Endodermal cell (in vitro differentiated cells): Measurements from ENCODE around the gene ADARB1. TPM values are rescaled to one million over a fixed set of nuclear protein-coding genes. Genes with fewer than 3 reads are reported as not detected.

Experiments used
- DNase-seq: peaks from one replicate; pipeline ENCODE4 v3.0.0-alpha.2; 2017
- H3K27ac ChIP-seq: 2 replicates; pipeline ENCODE4 v1.5.1; 2013; ENCODE audit warnings: mild to moderate bottlenecking, low read depth, low read length, moderate library complexity
- H3K27me3 ChIP-seq: 2 replicates; pipeline ENCODE4 v1.6.1; 2013; ENCODE audit warnings: mild to moderate bottlenecking, low read length, moderate library complexity; ENCODE audit not compliant: insufficient read depth, control insufficient read depth, poor library complexity, severe bottlenecking
- H3K36me3 ChIP-seq: 2 replicates; pipeline ENCODE4 v1.7.0; 2013; ENCODE audit warnings: mild to moderate bottlenecking, low read length, moderate library complexity; ENCODE audit not compliant: control insufficient read depth, insufficient read depth
- H3K4me1 ChIP-seq: one replicate; pipeline ENCODE4 v1.7.0; 2013; ENCODE audit warnings: low read length; ENCODE audit not compliant: control insufficient read depth, insufficient read depth
- H3K4me3 ChIP-seq: 2 replicates; pipeline ENCODE4 v1.5.1; 2013; ENCODE audit warnings: mild to moderate bottlenecking, low read length, moderate library complexity
- H3K9ac ChIP-seq: 2 replicates; pipeline ENCODE4 v1.6.1; 2013; ENCODE audit warnings: mild to moderate bottlenecking, low read length, moderate library complexity; ENCODE audit not compliant: poor library complexity, severe bottlenecking; ENCODE audit errors: extremely low read depth
- H3K9me3 ChIP-seq: 2 replicates; pipeline ENCODE4 v1.6.1; 2013; ENCODE audit warnings: mild to moderate bottlenecking, low read length, moderate library complexity; ENCODE audit not compliant: control insufficient read depth
- H3K27ac Mint-ChIP-seq: 2 replicates; pipeline ENCODE4 v1.8.0; 2020; ENCODE audit warnings: mixed read lengths
- H3K27me3 Mint-ChIP-seq: 2 replicates; pipeline ENCODE4 v1.8.0; 2021; ENCODE audit warnings: mild to moderate bottlenecking, mixed read lengths; ENCODE audit not compliant: insufficient read depth
- H3K36me3 Mint-ChIP-seq: 2 replicates; pipeline ENCODE4 v1.8.0; 2020; ENCODE audit warnings: low read depth, mixed read lengths
- H3K4me1 Mint-ChIP-seq: 2 replicates; pipeline ENCODE4 v1.8.0; 2020; ENCODE audit warnings: mixed read lengths
- H3K4me3 Mint-ChIP-seq: 2 replicates; pipeline ENCODE4 v1.8.0; 2020; ENCODE audit warnings: mild to moderate bottlenecking, moderate library complexity, mixed read lengths
- H3K9me3 Mint-ChIP-seq: 2 replicates; pipeline ENCODE4 v1.8.0; 2020; ENCODE audit warnings: mild to moderate bottlenecking, mixed read lengths
- WGBS, 2 experiments: methylation state at CpG; one replicate each; pipeline versions ENCODE4 v1.1.5 to v1.1.7; 2013; ENCODE audit warnings: missing lambda C conversion rate in 2 of 2, mixed read lengths in 1 of 2; ENCODE audit not compliant: insufficient coverage in 1 of 2, insufficient read length in 1 of 2; 5-methylcytosine and 5-hydroxymethylcytosine counted together
- total RNA-seq, 2 donors: library from RNA; stranded (reverse); fragmentation: NEBNext Ultra II Directional in 1 of 2; extraction: Animal tissue kit (Norgen Biotek cat#: 25700) in 1 of 2; gene quantifications; 2 replicates in 1 of 2; 3 replicates in 1 of 2; pipeline ENCODE4 v1.2.1, GENCODE V29; 2021
- TF ChIP-seq, protein P1 (sequence below): fragments of 200-600 bp; sonication (generic); conservative IDR thresholded peaks from 2 replicates; pipeline ENCODE4 v1.5.0; 2021; ENCODE audit warnings: antibody characterized with exemption, mild to moderate bottlenecking

Gene ADARB1
- total RNA-seq, 2 donors from 2014 or later = 11.5 to 20.1 TPM

DNA sequence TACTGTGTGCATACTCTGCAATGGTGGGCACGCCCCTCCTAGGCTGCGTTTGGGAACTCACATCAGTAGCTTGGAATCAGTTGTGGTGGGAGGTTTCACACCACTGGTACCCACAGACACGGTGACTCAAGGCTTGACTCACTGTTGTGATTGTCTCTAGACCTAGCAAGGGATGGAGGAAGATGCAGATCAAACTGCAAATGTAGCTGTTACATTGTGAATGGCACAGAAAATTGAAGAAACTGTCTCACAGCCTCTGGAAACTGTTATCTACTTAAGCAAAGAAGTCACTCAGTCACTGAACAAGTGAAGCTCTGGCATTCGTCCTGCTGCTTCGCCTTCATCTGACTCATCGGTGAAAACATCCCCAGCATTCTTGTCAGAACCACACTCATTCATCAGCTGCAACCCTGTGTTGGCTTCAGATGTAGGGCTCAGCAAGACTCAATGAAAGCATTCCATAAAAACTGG, 153.8 kb downstream of the ADARB1 start:
- no peaks in the 10 kb centered on the region for H3K9me3 Mint-ChIP-seq
- TF ChIP-seq, protein P1, sequence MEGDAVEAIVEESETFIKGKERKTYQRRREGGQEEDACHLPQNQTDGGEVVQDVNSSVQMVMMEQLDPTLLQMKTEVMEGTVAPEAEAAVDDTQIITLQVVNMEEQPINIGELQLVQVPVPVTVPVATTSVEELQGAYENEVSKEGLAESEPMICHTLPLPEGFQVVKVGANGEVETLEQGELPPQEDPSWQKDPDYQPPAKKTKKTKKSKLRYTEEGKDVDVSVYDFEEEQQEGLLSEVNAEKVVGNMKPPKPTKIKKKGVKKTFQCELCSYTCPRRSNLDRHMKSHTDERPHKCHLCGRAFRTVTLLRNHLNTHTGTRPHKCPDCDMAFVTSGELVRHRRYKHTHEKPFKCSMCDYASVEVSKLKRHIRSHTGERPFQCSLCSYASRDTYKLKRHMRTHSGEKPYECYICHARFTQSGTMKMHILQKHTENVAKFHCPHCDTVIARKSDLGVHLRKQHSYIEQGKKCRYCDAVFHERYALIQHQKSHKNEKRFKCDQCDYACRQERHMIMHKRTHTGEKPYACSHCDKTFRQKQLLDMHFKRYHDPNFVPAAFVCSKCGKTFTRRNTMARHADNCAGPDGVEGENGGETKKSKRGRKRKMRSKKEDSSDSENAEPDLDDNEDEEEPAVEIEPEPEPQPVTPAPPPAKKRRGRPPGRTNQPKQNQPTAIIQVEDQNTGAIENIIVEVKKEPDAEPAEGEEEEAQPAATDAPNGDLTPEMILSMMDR = no peak
- Histone ChIP-seq H3K9ac (no peak overlapping the region), H3K4me1 (no peaks in the 10 kb centered on the region), H3K9me3 (no peaks in the 10 kb centered on the region), H3K27ac (no peak overlapping the region), H3K4me3 (no peak overlapping the region), H3K36me3 (no peaks in the 10 kb centered on the region), H3K27me3 (no peaks in the 10 kb centered on the region)
- no peaks in the 10 kb centered on the region for H3K27me3 Mint-ChIP-seq
- H3K36me3 Mint-ChIP-seq = no peaks in the 10 kb centered on the region
- no peak for DNase-seq
- no peak overlapping the region for H3K27ac Mint-ChIP-seq
- WGBS, 2 experiments = 69 to 76% methylated on average over 6 of the region's 6 CpGs
- H3K4me1 Mint-ChIP-seq = no peaks in the 10 kb centered on the region
- no peak overlapping the region for H3K4me3 Mint-ChIP-seq

DNA sequence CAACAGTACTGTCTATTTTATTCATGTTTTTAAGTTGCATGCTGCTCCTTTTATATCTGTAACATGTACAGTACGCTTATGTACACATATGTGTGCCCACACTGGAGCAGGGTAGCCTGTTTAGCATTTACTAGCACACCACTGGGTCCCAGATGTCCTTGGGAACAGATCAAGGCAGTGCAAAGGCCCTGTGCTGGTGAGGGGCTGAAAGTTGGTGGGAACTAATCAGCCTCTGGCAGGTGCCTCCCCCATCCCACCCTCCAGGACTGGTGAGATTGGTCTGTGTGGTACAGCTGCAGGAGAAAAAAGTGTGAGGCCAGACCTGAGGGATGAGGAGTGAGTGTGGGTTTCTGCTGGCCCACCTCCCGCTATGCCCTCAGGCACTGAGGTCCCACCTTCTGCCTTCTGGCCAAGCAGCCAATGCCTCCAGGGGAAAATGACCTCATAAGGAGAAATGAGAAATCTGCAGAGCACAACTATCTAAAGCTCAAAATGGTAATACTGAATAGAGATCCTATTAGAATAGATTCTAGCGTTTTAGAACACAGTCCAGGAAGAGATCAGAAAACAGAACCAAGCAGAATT, 154.4 kb downstream of the ADARB1 start:
- Mint-ChIP-seq H3K4me3 (no peak overlapping the region), H3K36me3 (no peaks in the 10 kb centered on the region), H3K4me1 (no peaks in the 10 kb centered on the region), H3K27ac (no peak overlapping the region), H3K27me3 (no peaks in the 10 kb centered on the region), H3K9me3 (no peaks in the 10 kb centered on the region)
- 92 to 100% methylated on average over 2 to 3 of the region's 3 CpGs for WGBS, 2 experiments
- TF ChIP-seq, protein P1 = no peak
- Histone ChIP-seq H3K9ac (no peak overlapping the region), H3K4me3 (no peak overlapping the region), H3K4me1 (no peaks in the 10 kb centered on the region), H3K27me3 (no peaks in the 10 kb centered on the region), H3K36me3 (no peaks in the 10 kb centered on the region), H3K9me3 (no peaks in the 10 kb centered on the region), H3K27ac (no peak overlapping the region)
- DNase-seq = no peak

DNA sequence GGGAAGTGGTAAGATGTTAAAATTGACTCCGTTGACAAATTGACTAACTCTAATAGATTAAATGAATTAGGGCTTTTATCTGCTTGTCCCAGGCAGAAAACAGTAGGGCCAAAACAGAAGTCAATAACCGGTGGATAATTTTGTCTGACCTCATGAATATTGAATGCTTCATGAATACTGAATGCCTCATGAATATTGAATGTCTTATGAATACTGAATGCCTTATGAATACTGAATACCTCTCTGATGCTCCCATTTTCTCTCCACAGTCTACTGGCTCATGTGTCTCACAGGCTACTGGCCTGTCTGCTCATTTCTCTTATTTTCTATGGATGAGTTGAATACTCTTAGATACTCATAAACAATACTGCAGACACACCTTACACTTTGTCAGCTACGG, 157.3 kb downstream of the ADARB1 start:
- H3K36me3 Mint-ChIP-seq = no peaks in the 10 kb centered on the region
- H3K36me3 ChIP-seq = no peaks in the 10 kb centered on the region
- peaks cover under 1% of the 10 kb centered on the region for H3K9me3 ChIP-seq
- no peak for DNase-seq
- H3K9me3 Mint-ChIP-seq = peaks cover 3% of the 10 kb centered on the region
- peaks cover 14% of the 10 kb centered on the region for H3K4me1 ChIP-seq
- H3K4me1 Mint-ChIP-seq = peaks cover 11% of the 10 kb centered on the region
- 93 to 100% methylated on average over 2 to 3 of the region's 3 CpGs for WGBS, 2 experiments
- no peak overlapping the region for H3K27ac ChIP-seq
- no peak overlapping the region for H3K9ac ChIP-seq
- TF ChIP-seq, protein P1 = no peak
- H3K27me3 ChIP-seq = no peaks in the 10 kb centered on the region
- no peak overlapping the region for H3K27ac Mint-ChIP-seq
- no peak overlapping the region for H3K4me3 ChIP-seq
- no peak overlapping the region for H3K4me3 Mint-ChIP-seq
- H3K27me3 Mint-ChIP-seq = no peaks in the 10 kb centered on the region
